Liver (tissue), 9 donors: Measurements from ENCODE around the gene NAIF1. TPM values are rescaled to one million over a fixed set of nuclear protein-coding genes. Genes with fewer than 3 reads are reported as not detected.
A peak's percentile ranks its signal among the peaks of the same experiment; 100 is the strongest.

ENCODE experiments used
- DNase-seq: peaks from one replicate; pipeline ENCODE4 v3.0.0-alpha.2; 2017; ENCODE audit warnings: low spot score
- H3K27ac ChIP-seq, 2 donors: one replicate each; pipeline ENCODE4 v1.7.0; 2013; ENCODE audit warnings: inconsistent platforms in 2 of 2, low read length in 2 of 2, control low read depth in 1 of 2, low read depth in 1 of 2, mild to moderate bottlenecking in 1 of 2
- H3K27me3 ChIP-seq, 4 donors: one replicate each; pipeline versions ENCODE4 v1.6.1 to v1.7.0; 2013; ENCODE audit warnings: low read length in 3 of 4, inconsistent platforms in 1 of 4, mild to moderate bottlenecking in 1 of 4, moderate library complexity in 1 of 4; ENCODE audit not compliant: control insufficient read depth in 4 of 4, insufficient read depth in 4 of 4
- H3K36me3 ChIP-seq, 4 donors: one replicate each; pipeline versions ENCODE4 v1.6.1 to v1.7.0; 2013; ENCODE audit warnings: low read length in 3 of 4, mild to moderate bottlenecking in 3 of 4, low read depth in 1 of 4, moderate library complexity in 1 of 4; ENCODE audit not compliant: control insufficient read depth in 4 of 4, insufficient read depth in 3 of 4
- H3K4me1 ChIP-seq, 4 donors: one replicate each; pipeline versions ENCODE4 v1.6.1 to v1.7.0; 2013; ENCODE audit warnings: low read length in 3 of 4, mild to moderate bottlenecking in 3 of 4, moderate library complexity in 1 of 4; ENCODE audit not compliant: control insufficient read depth in 4 of 4, insufficient read depth in 4 of 4
- H3K4me3 ChIP-seq, 3 donors: one replicate each; pipeline versions ENCODE4 v1.6.1 to v1.7.0; 2013; ENCODE audit warnings: low read length in 3 of 3, control low read depth in 1 of 3, low read depth in 1 of 3, mild to moderate bottlenecking in 1 of 3
- H3K9ac ChIP-seq, 2 donors: one replicate each; pipeline ENCODE4 v1.7.0; 2013; ENCODE audit warnings: low read length in 2 of 2, mild to moderate bottlenecking in 2 of 2, moderate library complexity in 2 of 2, control low read depth in 1 of 2, low read depth in 1 of 2
- H3K9me3 ChIP-seq, 4 donors: one replicate each; pipeline versions ENCODE4 v1.6.1 to v1.7.0; 2013; ENCODE audit warnings: low read length in 3 of 4; ENCODE audit not compliant: control insufficient read depth in 4 of 4
- EGR1 ChIP-seq, 2 donors: IDR thresholded peaks; 2 replicates each; pipeline ENCODE4 v1.6.1; 2016 to 2018; ENCODE audit warnings: antibody characterized with exemption in 2 of 2, low read depth in 2 of 2
- FOXA1 ChIP-seq: IDR thresholded peaks from 2 replicates; pipeline ENCODE4 v1.6.1; 2016; ENCODE audit warnings: antibody characterized with exemption
- FOXA2 ChIP-seq: IDR thresholded peaks from 2 replicates; pipeline ENCODE4 v1.6.1; 2016; ENCODE audit warnings: antibody characterized with exemption
- GABPA ChIP-seq, 2 donors: IDR thresholded peaks in 1 of 2; conservative IDR thresholded peaks in 1 of 2; 2 replicates each; pipeline ENCODE4 v1.6.1; 2016; ENCODE audit warnings: antibody characterized with exemption in 2 of 2, mild to moderate bottlenecking in 1 of 2, moderate library complexity in 1 of 2
- HNF4A ChIP-seq, 2 donors: conservative IDR thresholded peaks; 2 replicates each; pipeline ENCODE4 v1.6.1; 2016; ENCODE audit warnings: antibody characterized with exemption in 2 of 2, mild to moderate bottlenecking in 2 of 2
- HNF4G ChIP-seq: IDR thresholded peaks from 2 replicates; pipeline ENCODE4 v1.6.1; 2016; ENCODE audit warnings: antibody characterized with exemption
- JUND ChIP-seq, 2 donors: IDR thresholded peaks; 2 replicates each; pipeline ENCODE4 v1.6.1; 2016; ENCODE audit warnings: antibody characterized with exemption in 2 of 2
- NR2F2 ChIP-seq: IDR thresholded peaks from 2 replicates; pipeline ENCODE4 v1.6.1; 2016; ENCODE audit warnings: antibody characterized with exemption
- RAD21 ChIP-seq, 2 donors: IDR thresholded peaks; 2 replicates each; pipeline ENCODE4 v1.6.1; 2016; ENCODE audit warnings: antibody characterized with exemption in 2 of 2, mild to moderate bottlenecking in 2 of 2
- RXRA ChIP-seq, 2 donors: IDR thresholded peaks; 2 replicates each; pipeline ENCODE4 v1.6.1; 2017 to 2018; ENCODE audit warnings: antibody characterized with exemption in 2 of 2, mild to moderate bottlenecking in 1 of 2
- SP1 ChIP-seq: IDR thresholded peaks from 2 replicates; pipeline ENCODE4 v1.6.1; 2018; ENCODE audit warnings: antibody characterized with exemption, mild to moderate bottlenecking
- TAF1 ChIP-seq: conservative IDR thresholded peaks from 2 replicates; pipeline ENCODE4 v1.6.1; 2016; ENCODE audit warnings: antibody characterized with exemption, mild to moderate bottlenecking
- YY1 ChIP-seq: IDR thresholded peaks from 2 replicates; pipeline ENCODE4 v1.6.1; 2016; ENCODE audit warnings: antibody characterized with exemption, mild to moderate bottlenecking
- WGBS: extraction: QIAGEN DNeasy Blood & Tissue Kit; methylation state at CpG from one replicate; pipeline ENCODE4 v1.1.7; 2013; 5-methylcytosine and 5-hydroxymethylcytosine counted together
- polyA plus RNA-seq, 2 donors: library from polyadenylated mRNA; stranded (reverse) in 1 of 2; unstranded in 1 of 2; fragments of 200-250 nt in 1 of 2; fragments of >200 nt in 1 of 2; fragmentation: Nextera tagmentation in 1 of 2; extraction: Ambion mirVana in 1 of 2; gene quantifications; one replicate each; pipeline versions ENCODE4 v1.2.1 to v1.2.3, GENCODE V29; 2013 to 2015
- total RNA-seq, 2 donors: library from RNA; depleted of rRNA; stranded (reverse); fragments of >200 nt; gene quantifications; one replicate each; pipeline ENCODE4 v1.2.3, GENCODE V29; 2014
- TF ChIP-seq, protein P1 (sequence below): IDR thresholded peaks from 2 replicates; pipeline ENCODE4 v1.6.1; 2016; ENCODE audit warnings: antibody characterized with exemption, mild to moderate bottlenecking
- TF ChIP-seq, protein P2 (sequence below): IDR thresholded peaks from 2 replicates; pipeline ENCODE4 v1.6.1; 2016; ENCODE audit warnings: antibody characterized with exemption
- TF ChIP-seq, protein P3 (sequence below): IDR thresholded peaks from 2 replicates; pipeline ENCODE4 v1.6.1; 2016; ENCODE audit warnings: antibody characterized with exemption
- TF ChIP-seq, protein P4 (sequence below): fragments of 150-350 bp; IDR thresholded peaks from 2 replicates; pipeline ENCODE4 v1.5.1; 2017; ENCODE audit warnings: improper control_type of control experiment, low read depth, low read length; ENCODE audit not compliant: missing input control
- donor health status: healthy.
- donor health status: healthy.
- donor health status: healthy.
- donor health status: healthy.
- donor health status: healthy.

The NAIF1 gene
- total and polyA plus RNA-seq, 4 donors: 2.5 to 6.5 (median 4.7) TPM

DNA sequence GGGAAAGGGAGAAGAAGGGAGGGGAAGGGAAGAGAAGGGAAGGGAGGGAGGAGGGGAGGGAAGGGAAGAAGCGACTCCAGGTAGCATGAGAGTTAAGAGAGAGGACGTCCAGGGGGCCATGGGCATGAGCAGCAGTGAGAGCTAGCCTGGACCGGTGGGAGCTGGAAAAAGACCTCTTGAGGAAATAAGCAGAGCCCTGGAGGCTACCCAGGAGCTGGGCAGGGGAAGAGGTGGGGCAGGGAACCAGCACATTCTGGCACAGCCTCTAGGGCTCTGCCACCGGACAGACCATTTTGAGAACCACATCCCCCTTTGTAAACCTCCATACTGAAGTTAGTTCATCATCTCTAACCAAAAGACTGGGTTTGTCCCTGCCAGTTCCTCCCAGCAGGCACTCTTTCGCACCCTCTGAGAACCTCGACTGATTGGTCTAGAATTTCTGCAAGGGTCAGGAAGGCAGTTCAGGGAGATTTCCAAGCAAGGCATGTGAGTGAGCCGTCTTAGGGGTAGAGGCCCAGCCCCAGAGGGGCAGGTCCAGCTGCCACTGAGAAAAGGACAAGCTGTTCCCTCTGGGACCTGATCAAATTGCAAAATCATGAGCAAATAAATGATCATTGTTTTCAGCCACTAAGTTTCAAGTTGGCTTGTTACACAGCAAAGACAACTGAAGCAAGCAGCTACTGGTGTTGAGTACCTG is 11.6 kb downstream of the NAIF1 start:
- H3K4me1 ChIP-seq: peaks cover 13 to 24% (median 17%) of the 10 kb centered on the region in 4 donors
- no peaks in the 10 kb centered on the region for H3K27me3 ChIP-seq
- no peak for DNase-seq
- H3K9ac ChIP-seq: no peak overlapping the region
- TF ChIP-seq GABPA (IDR thresholded peaks at IDR 0.05 in 1 of 2, conservative IDR thresholded peaks at IDR 0.05 in 1 of 2): no peak
- TF ChIP-seq RXRA (IDR thresholded peaks at IDR 0.05): peak; percentile 72 to 83
- TF ChIP-seq, protein P1, sequence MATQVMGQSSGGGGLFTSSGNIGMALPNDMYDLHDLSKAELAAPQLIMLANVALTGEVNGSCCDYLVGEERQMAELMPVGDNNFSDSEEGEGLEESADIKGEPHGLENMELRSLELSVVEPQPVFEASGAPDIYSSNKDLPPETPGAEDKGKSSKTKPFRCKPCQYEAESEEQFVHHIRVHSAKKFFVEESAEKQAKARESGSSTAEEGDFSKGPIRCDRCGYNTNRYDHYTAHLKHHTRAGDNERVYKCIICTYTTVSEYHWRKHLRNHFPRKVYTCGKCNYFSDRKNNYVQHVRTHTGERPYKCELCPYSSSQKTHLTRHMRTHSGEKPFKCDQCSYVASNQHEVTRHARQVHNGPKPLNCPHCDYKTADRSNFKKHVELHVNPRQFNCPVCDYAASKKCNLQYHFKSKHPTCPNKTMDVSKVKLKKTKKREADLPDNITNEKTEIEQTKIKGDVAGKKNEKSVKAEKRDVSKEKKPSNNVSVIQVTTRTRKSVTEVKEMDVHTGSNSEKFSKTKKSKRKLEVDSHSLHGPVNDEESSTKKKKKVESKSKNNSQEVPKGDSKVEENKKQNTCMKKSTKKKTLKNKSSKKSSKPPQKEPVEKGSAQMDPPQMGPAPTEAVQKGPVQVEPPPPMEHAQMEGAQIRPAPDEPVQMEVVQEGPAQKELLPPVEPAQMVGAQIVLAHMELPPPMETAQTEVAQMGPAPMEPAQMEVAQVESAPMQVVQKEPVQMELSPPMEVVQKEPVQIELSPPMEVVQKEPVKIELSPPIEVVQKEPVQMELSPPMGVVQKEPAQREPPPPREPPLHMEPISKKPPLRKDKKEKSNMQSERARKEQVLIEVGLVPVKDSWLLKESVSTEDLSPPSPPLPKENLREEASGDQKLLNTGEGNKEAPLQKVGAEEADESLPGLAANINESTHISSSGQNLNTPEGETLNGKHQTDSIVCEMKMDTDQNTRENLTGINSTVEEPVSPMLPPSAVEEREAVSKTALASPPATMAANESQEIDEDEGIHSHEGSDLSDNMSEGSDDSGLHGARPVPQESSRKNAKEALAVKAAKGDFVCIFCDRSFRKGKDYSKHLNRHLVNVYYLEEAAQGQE: peak; percentile 54
- peak; percentile 42 for TF ChIP-seq HNF4G
- TF ChIP-seq YY1: peak; percentile 59
- TF ChIP-seq HNF4A (conservative IDR thresholded peaks at IDR 0.05): peak; percentile 83
- TF ChIP-seq NR2F2: peak; percentile 71
- TF ChIP-seq RAD21 (IDR thresholded peaks at IDR 0.05): peak; percentile 24 to 43
- TF ChIP-seq, protein P2, sequence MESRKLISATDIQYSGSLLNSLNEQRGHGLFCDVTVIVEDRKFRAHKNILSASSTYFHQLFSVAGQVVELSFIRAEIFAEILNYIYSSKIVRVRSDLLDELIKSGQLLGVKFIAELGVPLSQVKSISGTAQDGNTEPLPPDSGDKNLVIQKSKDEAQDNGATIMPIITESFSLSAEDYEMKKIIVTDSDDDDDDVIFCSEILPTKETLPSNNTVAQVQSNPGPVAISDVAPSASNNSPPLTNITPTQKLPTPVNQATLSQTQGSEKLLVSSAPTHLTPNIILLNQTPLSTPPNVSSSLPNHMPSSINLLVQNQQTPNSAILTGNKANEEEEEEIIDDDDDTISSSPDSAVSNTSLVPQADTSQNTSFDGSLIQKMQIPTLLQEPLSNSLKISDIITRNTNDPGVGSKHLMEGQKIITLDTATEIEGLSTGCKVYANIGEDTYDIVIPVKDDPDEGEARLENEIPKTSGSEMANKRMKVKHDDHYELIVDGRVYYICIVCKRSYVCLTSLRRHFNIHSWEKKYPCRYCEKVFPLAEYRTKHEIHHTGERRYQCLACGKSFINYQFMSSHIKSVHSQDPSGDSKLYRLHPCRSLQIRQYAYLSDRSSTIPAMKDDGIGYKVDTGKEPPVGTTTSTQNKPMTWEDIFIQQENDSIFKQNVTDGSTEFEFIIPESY: no peak
- TF ChIP-seq, protein P3, sequence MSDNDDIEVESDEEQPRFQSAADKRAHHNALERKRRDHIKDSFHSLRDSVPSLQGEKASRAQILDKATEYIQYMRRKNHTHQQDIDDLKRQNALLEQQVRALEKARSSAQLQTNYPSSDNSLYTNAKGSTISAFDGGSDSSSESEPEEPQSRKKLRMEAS: peak; percentile 63
- TF ChIP-seq FOXA2: peak; percentile 39
- peak; percentile 86 for TF ChIP-seq SP1
- TF ChIP-seq, protein P4, sequence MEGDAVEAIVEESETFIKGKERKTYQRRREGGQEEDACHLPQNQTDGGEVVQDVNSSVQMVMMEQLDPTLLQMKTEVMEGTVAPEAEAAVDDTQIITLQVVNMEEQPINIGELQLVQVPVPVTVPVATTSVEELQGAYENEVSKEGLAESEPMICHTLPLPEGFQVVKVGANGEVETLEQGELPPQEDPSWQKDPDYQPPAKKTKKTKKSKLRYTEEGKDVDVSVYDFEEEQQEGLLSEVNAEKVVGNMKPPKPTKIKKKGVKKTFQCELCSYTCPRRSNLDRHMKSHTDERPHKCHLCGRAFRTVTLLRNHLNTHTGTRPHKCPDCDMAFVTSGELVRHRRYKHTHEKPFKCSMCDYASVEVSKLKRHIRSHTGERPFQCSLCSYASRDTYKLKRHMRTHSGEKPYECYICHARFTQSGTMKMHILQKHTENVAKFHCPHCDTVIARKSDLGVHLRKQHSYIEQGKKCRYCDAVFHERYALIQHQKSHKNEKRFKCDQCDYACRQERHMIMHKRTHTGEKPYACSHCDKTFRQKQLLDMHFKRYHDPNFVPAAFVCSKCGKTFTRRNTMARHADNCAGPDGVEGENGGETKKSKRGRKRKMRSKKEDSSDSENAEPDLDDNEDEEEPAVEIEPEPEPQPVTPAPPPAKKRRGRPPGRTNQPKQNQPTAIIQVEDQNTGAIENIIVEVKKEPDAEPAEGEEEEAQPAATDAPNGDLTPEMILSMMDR: no peak
- no peak for TF ChIP-seq EGR1 (IDR thresholded peaks at IDR 0.05; ENCODE audit: low read depth in 2 of 2)
- TF ChIP-seq JUND (IDR thresholded peaks at IDR 0.05): peak; percentile 81 to 86
- WGBS: 58% methylated on average over 7 of the region's 7 CpGs
- peak overlapping the region; percentile 5 to 56 for H3K27ac ChIP-seq
- H3K36me3 ChIP-seq: no peaks in the 10 kb centered on the region
- H3K9me3 ChIP-seq: no peaks in the 10 kb centered on the region
- no peak overlapping the region for H3K4me3 ChIP-seq

DNA sequence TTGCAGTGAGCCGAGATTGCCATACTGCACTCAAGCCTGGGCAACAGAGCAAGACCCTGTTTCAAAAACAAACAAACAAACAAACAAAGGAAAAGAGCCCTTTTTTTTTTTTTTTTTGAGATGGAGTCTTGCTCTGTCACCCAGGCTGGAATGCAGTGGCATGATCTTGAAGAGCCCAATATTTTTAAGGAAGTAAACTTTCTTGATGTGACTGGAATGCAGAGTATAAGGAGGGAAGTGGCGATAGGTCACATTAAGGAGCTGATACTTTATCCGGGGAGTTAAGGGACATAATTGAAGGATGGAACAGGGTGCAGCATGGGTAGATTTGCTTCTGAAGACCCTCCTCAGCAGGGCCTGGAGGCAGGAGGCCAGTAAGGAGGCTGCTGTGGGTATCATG is 13.0 kb downstream of the NAIF1 start:
- WGBS: 86% methylated on average over 3 of the region's 3 CpGs
- H3K27ac ChIP-seq: no peak overlapping the region

More for the DNA sequence above, 13.0 kb downstream of the NAIF1 start:
- Histone ChIP-seq H3K4me3 (no peak overlapping the region), H3K36me3 (no peaks in the 10 kb centered on the region), H3K9ac (no peak overlapping the region), H3K9me3 (no peaks in the 10 kb centered on the region), H3K4me1 (peaks cover 13 to 24% (median 17%) of the 10 kb centered on the region in 4 donors), H3K27me3 (no peaks in the 10 kb centered on the region)
- no peak for TF ChIP-seq YY1
- no peak for TF ChIP-seq FOXA1
- no peak for TF ChIP-seq RAD21 (IDR thresholded peaks at IDR 0.05)
- no peak for TF ChIP-seq RXRA (IDR thresholded peaks at IDR 0.05)
- TF ChIP-seq, protein P4: no peak
- no peak for TF ChIP-seq HNF4A (conservative IDR thresholded peaks at IDR 0.05)
- TF ChIP-seq TAF1: no peak
- no peak for TF ChIP-seq GABPA (IDR thresholded peaks at IDR 0.05 in 1 of 2, conservative IDR thresholded peaks at IDR 0.05 in 1 of 2)
- DNase-seq: no peak
